GM12865 (cell line): ENCODE measurements around the gene ADCY5.

ENCODE experiments used
- DNase-seq: peaks from one replicate; pipeline ENCODE4 v3.0.0; 2010; ENCODE audit warnings: low read depth
- H3K4me3 ChIP-seq: 2 replicates; pipeline ENCODE4 v1.5.1; 2011; ENCODE audit warnings: mild to moderate bottlenecking, low read depth, low read length, control low read depth
- TF ChIP-seq, protein P1 (sequence below): IDR thresholded peaks from 2 replicates; pipeline ENCODE4 v1.5.1; 2011; ENCODE audit warnings: low read length, control low read depth, low read depth, inconsistent platforms; ENCODE audit not compliant: insufficient read depth; ENCODE audit errors: missing control alignments

The ADCY5 gene

DNA sequence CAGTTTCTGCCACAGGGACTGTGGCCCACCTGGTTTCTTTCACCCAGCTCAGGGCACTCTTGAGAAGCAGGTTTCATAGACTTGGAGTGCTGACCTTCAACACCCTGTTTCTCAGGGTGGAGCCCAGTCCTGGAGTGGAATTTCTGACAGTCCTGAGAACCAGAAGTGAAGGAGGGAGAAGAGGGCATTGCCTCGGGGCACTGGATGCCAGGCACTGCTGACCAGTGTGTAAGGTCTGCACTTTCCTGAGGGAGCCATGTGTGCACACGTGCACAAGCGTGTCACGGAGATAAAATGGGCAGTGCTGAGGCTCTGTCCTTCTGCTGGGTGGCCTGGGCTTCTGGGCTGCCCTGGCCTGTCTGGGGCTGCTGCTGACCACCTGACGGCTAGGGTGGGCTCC is 128.7 kb downstream of the ADCY5 start:
- H3K4me3 ChIP-seq, result no peak overlapping the region
- DNase-seq, result no peak

DNA sequence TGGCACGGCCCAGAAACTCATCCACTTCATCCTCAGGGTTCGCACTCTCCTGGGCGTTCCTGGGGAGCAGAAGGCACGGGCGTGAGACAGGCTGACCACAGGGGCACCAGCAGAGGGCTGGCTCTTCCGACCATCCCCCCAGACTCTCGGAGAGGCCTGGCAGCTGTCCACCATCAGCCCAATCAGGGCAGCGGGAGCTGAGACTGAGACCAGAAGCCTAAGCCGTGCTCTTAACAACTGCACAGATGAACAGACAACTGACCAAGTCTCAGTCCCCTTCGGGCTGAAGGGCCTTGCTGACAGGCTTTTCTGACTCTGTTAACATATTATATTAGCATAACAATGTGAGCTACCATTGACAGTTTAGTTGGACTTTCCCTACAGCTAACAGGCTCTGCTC is 129.1 kb downstream of the ADCY5 start:
- no peak for DNase-seq
- no peak overlapping the region for H3K4me3 ChIP-seq
- TF ChIP-seq, protein P1, sequence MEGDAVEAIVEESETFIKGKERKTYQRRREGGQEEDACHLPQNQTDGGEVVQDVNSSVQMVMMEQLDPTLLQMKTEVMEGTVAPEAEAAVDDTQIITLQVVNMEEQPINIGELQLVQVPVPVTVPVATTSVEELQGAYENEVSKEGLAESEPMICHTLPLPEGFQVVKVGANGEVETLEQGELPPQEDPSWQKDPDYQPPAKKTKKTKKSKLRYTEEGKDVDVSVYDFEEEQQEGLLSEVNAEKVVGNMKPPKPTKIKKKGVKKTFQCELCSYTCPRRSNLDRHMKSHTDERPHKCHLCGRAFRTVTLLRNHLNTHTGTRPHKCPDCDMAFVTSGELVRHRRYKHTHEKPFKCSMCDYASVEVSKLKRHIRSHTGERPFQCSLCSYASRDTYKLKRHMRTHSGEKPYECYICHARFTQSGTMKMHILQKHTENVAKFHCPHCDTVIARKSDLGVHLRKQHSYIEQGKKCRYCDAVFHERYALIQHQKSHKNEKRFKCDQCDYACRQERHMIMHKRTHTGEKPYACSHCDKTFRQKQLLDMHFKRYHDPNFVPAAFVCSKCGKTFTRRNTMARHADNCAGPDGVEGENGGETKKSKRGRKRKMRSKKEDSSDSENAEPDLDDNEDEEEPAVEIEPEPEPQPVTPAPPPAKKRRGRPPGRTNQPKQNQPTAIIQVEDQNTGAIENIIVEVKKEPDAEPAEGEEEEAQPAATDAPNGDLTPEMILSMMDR, result no peak

More for the DNA sequence above, 128.7 kb downstream of the ADCY5 start:
- TF ChIP-seq, protein P1, result no peak

DNA sequence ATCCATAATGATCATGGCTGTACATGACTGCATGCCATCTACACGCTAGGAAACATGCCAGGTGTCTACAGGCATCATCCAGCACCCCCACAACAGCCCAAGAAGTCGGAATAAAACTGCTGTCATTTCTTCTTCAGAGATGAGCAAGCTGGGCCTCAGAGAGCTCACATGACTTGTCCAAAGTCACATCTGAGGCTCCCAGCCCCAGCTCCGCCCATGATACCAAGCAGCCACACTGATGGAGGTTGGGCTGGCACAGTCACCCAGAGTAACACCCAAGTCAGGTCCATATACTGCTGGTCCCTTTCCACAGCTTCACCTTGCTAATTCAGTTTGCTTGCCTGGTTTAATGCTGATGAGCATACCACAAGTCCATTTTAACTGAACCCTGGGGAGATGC is 130.5 kb downstream of the ADCY5 start:
- TF ChIP-seq, protein P1, result no peak
- DNase-seq, result no peak
- H3K4me3 ChIP-seq, result no peak overlapping the region

DNA sequence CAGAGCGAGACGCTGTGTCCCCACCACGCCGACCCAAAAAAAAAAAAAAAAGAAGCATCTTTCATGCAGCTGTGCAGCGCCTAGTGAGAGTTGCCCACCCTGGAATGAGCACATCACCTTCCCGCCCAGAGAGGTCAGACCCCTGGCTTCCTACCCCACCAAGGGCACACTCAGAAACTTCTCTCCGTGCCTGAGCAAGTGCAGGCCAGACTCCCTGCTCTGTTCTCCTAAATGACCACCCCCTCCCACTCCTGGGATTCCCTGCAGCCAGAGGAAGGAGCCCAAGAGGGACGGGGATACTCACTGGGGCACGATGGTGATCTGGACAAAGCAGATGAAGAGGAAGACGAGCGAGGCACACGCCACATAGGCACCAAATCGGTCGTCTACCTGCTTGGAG is 131.2 kb downstream of the ADCY5 start:
- TF ChIP-seq, protein P1, result no peak
- DNase-seq, result no peak
- H3K4me3 ChIP-seq, result no peak overlapping the region

DNA sequence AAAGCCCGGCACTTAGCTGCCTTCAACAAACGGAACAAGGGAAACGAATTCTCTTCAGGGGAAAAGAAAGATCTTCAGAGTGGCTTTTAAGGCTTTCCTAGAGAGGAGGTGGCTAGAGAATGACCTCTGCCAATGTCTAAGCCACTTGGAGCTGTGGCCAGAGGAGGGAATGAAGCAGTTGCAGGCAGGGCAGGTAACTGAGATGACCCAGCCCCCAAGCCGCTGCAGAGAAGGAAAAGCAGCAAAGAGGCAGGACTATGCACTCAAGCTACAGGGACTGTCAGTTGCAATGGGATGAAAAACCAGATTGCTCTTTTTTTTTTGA is 133.7 kb downstream of the ADCY5 start:
- DNase-seq, result no peak
- H3K4me3 ChIP-seq, result no peak overlapping the region
- TF ChIP-seq, protein P1, result no peak

DNA sequence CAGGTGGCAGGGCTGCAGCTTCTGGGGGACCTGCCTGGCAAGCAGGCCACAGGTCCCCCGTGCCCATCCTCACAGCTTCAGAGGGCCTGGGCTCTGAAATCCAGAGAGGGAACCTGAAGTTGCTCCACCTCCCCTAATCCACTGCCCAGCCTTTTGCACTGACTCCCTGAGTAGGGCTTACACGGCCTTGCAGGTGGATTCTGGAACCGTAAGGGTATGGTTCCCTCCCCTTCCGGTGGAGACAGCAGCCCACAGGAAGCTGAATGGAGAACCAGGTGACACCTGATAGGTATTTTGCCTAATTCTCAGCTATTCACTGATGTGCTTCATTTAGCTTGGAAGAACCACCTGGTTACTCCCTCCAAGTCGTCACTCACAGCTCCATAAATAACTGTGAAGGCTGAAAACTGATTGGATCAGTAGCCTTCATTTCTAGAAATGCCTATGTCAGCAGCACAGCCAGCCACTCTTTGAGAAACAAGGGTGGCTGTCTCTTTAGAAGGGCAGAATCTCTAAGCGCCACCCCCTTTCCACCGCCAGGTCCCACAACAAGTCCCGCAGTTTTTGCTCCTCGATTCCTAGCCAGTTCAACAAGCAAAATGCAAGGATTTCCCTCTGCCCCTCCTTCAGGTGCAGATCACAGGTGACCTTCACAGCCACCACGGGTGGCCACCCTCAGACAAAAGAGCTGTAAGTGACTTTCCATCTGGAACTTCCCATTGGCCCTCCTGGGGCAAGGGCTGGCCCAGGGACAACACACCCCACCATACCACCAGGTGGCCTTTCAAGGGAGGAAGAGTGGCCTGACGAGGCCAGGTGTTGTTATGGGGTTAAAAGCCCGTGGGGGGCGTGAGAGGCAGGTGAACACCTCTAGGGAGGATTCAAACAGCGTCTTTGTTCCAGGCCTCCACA is 134.3 kb downstream of the ADCY5 start:
- TF ChIP-seq, protein P1, result no peak
- no peak for DNase-seq
- no peak overlapping the region for H3K4me3 ChIP-seq

DNA sequence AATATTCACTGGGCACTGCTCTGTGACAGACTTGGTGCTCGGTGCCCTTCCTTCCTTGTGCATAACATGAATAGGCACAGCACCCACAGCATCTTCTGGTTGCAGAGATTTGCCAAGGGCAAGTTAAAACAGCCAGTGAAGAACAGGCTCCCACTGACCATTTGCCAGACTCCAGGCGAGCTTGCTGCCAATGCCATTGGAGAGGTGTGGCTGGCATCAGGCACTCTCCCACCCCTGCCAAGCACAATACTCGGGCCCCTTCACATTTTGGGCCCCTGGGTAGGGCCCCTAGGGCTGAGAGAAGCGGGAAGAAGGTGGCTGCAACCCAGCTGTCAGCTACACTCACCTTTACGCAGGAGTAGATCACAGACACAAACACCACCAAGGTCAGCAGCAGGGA is 135.0 kb downstream of the ADCY5 start:
- TF ChIP-seq, protein P1, result no peak
- H3K4me3 ChIP-seq, result no peak overlapping the region
- DNase-seq, result no peak
